Heart left ventricle (tissue), 16 donors: ENCODE results near the gene PER1. TPM values are rescaled to one million over a fixed set of nuclear protein-coding genes. Genes with fewer than 3 reads are reported as not detected.

ENCODE experiments used
- ATAC-seq, 4 donors: fragments of 200-7000 bp; cut with Tn5 transposase; one replicate each; pipeline ENCODE4 v1.9.1; 2020 to 2022; ENCODE audit warnings: moderate library complexity in 4 of 4, mild to moderate bottlenecking in 3 of 4, moderate number of reproducible peaks in 1 of 4
- DNase-seq, 5 donors: peaks; one replicate each; pipeline ENCODE4 v3.0.0-alpha.2; 2020
- H3K27ac ChIP-seq, 12 donors: fragments of 200-600 bp; sonication (generic) in 4 of 12; one replicate each; pipeline versions ENCODE4 v1.5.0 to v1.8.0; 2016 to 2022; ENCODE audit warnings: mild to moderate bottlenecking in 2 of 12
- H3K27me3 ChIP-seq, 9 donors: fragments of 200-600 bp; sonication (generic) in 2 of 9; one replicate each; pipeline versions ENCODE4 v1.5.1 to v1.8.0; 2016 to 2022; ENCODE audit warnings: mild to moderate bottlenecking in 3 of 9
- H3K36me3 ChIP-seq, 9 donors: fragments of 200-600 bp; sonication (generic) in 2 of 9; one replicate each; pipeline versions ENCODE4 v1.5.0 to v1.8.0; 2018 to 2022; ENCODE audit warnings: mild to moderate bottlenecking in 2 of 9
- H3K4me1 ChIP-seq, 12 donors: fragments of 200-600 bp; sonication (generic) in 4 of 12; one replicate each; pipeline versions ENCODE4 v1.5.0 to v1.8.0; 2016 to 2022; ENCODE audit warnings: mild to moderate bottlenecking in 3 of 12
- H3K4me3 ChIP-seq, 12 donors: fragments of 200-600 bp; sonication (generic) in 4 of 12; one replicate each; pipeline versions ENCODE4 v1.5.0 to v1.8.0; 2017 to 2022; ENCODE audit warnings: mild to moderate bottlenecking in 9 of 12, moderate library complexity in 4 of 12
- H3K9me3 ChIP-seq, 12 donors: fragments of 200-600 bp; sonication (generic) in 4 of 12; one replicate each; pipeline versions ENCODE4 v1.5.0 to v1.8.0; 2016 to 2022; ENCODE audit warnings: mild to moderate bottlenecking in 1 of 12
- CTCF ChIP-seq, 12 donors: fragments of 200-600 bp; sonication (generic) in 4 of 12; IDR thresholded peaks; one replicate each; pipeline versions ENCODE4 v1.5.0 to v1.8.0; 2018 to 2022; ENCODE audit warnings: antibody characterized with exemption in 12 of 12, mild to moderate bottlenecking in 5 of 12
- POLR2A ChIP-seq, 2 donors: fragments of 450-650 bp; IDR thresholded peaks; one replicate each; pipeline ENCODE4 v1.6.1; 2017; ENCODE audit warnings: antibody characterized with exemption in 2 of 2, mild to moderate bottlenecking in 2 of 2, moderate library complexity in 2 of 2
- WGBS, 4 donors: extraction: QIAGEN DNeasy Blood & Tissue Kit in 2 of 4; methylation state at CpG; one replicate each; pipeline versions ENCODE4 v1.1.5 to v1.1.7; 2013 to 2018; 5-methylcytosine and 5-hydroxymethylcytosine counted together
- intact Hi-C, 10 donors: fragments of 100-400 bp; cut with DNase I; formaldehyde crosslinking; loops; one replicate each; pipeline versions ENCODE4 v1.11.1 to v1.14.2; 2022
- polyA plus RNA-seq, 2 donors: library from polyadenylated mRNA; stranded (reverse); fragments of 200-250 nt; gene quantifications; one replicate each; pipeline ENCODE4 v1.2.3, GENCODE V29; 2013
- total RNA-seq, 9 donors: library from RNA; depleted of rRNA in 2 of 9; stranded (reverse); fragments of >200 nt in 2 of 9; fragmentation: NEBNext Ultra II Directional in 3 of 9; extraction: Animal tissue kit (Norgen Biotek cat#: 25700) in 3 of 9; gene quantifications; one replicate each; pipeline versions ENCODE4 v1.1.0 to v1.2.4, GENCODE V29; 2016 to 2023
- donor health status: ischemic (EF 13 %, LVEDD 7.1; RV severe dilation, severe dysfunction).
- donor health status: healthy with polysubstance abuse.
- donor health status: DM: no; HTN: yes; CAD: no.
- donor health status: DM: no; HTN: no; CAD: no.
- donor health status: ischemic (EF 25% LVEDD 6.9; RV normal size, moderate dysfunction).
- donor health status: ischemic (EF 25% LVEDD 5.7; RV mildly dilated, moderate dysfunction).
- donor health status: healthy.
- donor health status: DM: yes; HTN: yes; CAD: no.
- donor health status: ischemic (EF 35%, LVEDD 5.7; RV mildly dilated, moderate dysfunction).
- donor health status: nonischemic (EF 11% LVEDD 7.7; RV severe dilation, severe dysfunction).
- donor health status: DM: yes; HTN: yes; CAD: no.
- donor health status: PGD.
- donor health status: ischemic (EF 29% LVEDD 5.4; RV normal size, mild dysfunction).
- donor health status: nonischemic (EF 23%, LVEDD 6.1; RV moderate dilation, normal function).

PER1 gene
- total and polyA plus RNA-seq, 11 donors: 40.2 to 164 (median 92.1) TPM

- 73 to 84% (median 77%) methylated on average over 4 of the region's 4 CpGs for WGBS, 4 donors
- Histone ChIP-seq H3K4me1 (peaks cover 0 to 6% (median 0%) of the 10 kb centered on the region in 12 donors), H3K27me3 (peaks cover 0 to 6% (median 0%) of the 10 kb centered on the region in 9 donors), H3K36me3 (no peaks in the 10 kb centered on the region), H3K4me3 (no peak overlapping the region), H3K27ac (no peak overlapping the region), H3K9me3 (no peaks in the 10 kb centered on the region)
- intact Hi-C loops: no loop called here
- DNase-seq (no peak), ATAC-seq (no peak)
- TF ChIP-seq CTCF (IDR thresholded peaks at IDR 0.05) (no peak), POLR2A (IDR thresholded peaks at IDR 0.05) (no peak)
These were observed 48.7 kb downstream of the PER1 start for GRCh38 chr17:8103549-8103948.

GRCh38 chr17:8101721-8102120, 50.5 kb downstream of the PER1 start:
- no peaks in the 10 kb centered on the region for H3K4me1 ChIP-seq
- H3K4me3 ChIP-seq: no peak overlapping the region
- WGBS, 4 donors: 73 to 86% (median 86%) methylated on average over 6 of the region's 6 CpGs
- ATAC-seq (no peak), DNase-seq (no peak)
- H3K36me3 ChIP-seq: no peaks in the 10 kb centered on the region
- intact Hi-C loops: no loop called here
- H3K27me3 ChIP-seq: peaks cover 0 to 8% (median 0%) of the 10 kb centered on the region in 9 donors
- H3K27ac ChIP-seq: no peak overlapping the region
- H3K9me3 ChIP-seq: no peaks in the 10 kb centered on the region
- TF ChIP-seq CTCF (IDR thresholded peaks at IDR 0.05): no peak
- no peak for TF ChIP-seq POLR2A (IDR thresholded peaks at IDR 0.05)

GRCh38 chr17:8100763-8101162, 51.4 kb downstream of the PER1 start:
- peaks cover 0 to 14% (median 0%) of the 10 kb centered on the region in 9 donors for H3K27me3 ChIP-seq
- H3K4me1 ChIP-seq: no peaks in the 10 kb centered on the region
- H3K4me3 ChIP-seq: no peak overlapping the region
- no peaks in the 10 kb centered on the region for H3K9me3 ChIP-seq
- ATAC-seq: no peak
- TF ChIP-seq CTCF (IDR thresholded peaks at IDR 0.05) (no peak), POLR2A (IDR thresholded peaks at IDR 0.05) (no peak)
- intact Hi-C loops: no loop called here
- H3K36me3 ChIP-seq: no peaks in the 10 kb centered on the region
- WGBS, 4 donors: 80 to 91% (median 88%) methylated on average over 2 of the region's 2 CpGs
- H3K27ac ChIP-seq: no peak overlapping the region
- DNase-seq: no peak

- Histone ChIP-seq H3K36me3 (no peaks in the 10 kb centered on the region), H3K4me3 (no peak overlapping the region), H3K27me3 (peaks cover 0 to 21% (median 0%) of the 10 kb centered on the region in 9 donors), H3K27ac (no peak overlapping the region), H3K9me3 (no peaks in the 10 kb centered on the region), H3K4me1 (no peaks in the 10 kb centered on the region)
- no peak for TF ChIP-seq POLR2A (IDR thresholded peaks at IDR 0.05)
- TF ChIP-seq CTCF (IDR thresholded peaks at IDR 0.05): no peak
- no peak for DNase-seq
- intact Hi-C loops: no loop called here
- ATAC-seq: no peak
- WGBS, 4 donors: 45 to 58% (median 53%) methylated on average over 2 of the region's 2 CpGs
These were observed 52.1 kb downstream of the PER1 start for GRCh38 chr17:8100111-8100510.
